ENCODE data around the gene AUTS2. TPM values are rescaled to one million over a fixed set of nuclear protein-coding genes. Genes with fewer than 3 reads are reported as not detected.

Gene AUTS2
- total and polyA plus RNA-seq, 9 of the 15 experiments (the other 6 are each of a cell fraction or from before 2014, with no cell fraction given): 0.58 TPM; not detected in 8

GRCh38 chr7:70189776-70190175 lies 591.5 kb downstream of the AUTS2 start:
- WGBS (ENCODE audit: insufficient coverage, low coverage, missing lambda C conversion rate): 1% methylated on average over 4 of the region's 4 CpGs
- TF ChIP-seq STAG1 (CRISPR knock-in tag; IDR thresholded peaks at IDR 0.05; ENCODE audit: borderline replicate concordance): no peak
- no peak for TF ChIP-seq IRF9 (tag; IDR thresholded peaks at IDR 0.05)
- TF ChIP-seq ZC3H8 (IDR thresholded peaks at IDR 0.05): no peak
- TF ChIP-seq SFPQ (IDR thresholded peaks at IDR 0.05; ENCODE audit: low read depth, low read length): no peak
- TF ChIP-seq CBX1 (IDR thresholded peaks at IDR 0.05; ENCODE audit: low read depth): no peak
- TF ChIP-seq FOXP4 (CRISPR knock-in tag; IDR thresholded peaks at IDR 0.05; ENCODE audit: borderline replicate concordance): no peak
- intact Hi-C loops (cut with micrococcal nuclease) (loop anchor here (10.0 kb wide), 1 partner anchor 505 kb away; no protein-coding TSS in a partner anchor), in situ Hi-C loops (cut with MboI) (no loop called here)
- H3K27me3 ChIP-seq (ENCODE audit: control insufficient read depth in 2 of 2, insufficient read depth in 2 of 2, low read length in 2 of 2): no peaks in the 10 kb centered on the region
- H3K36me3 ChIP-seq (ENCODE audit: control insufficient read depth, insufficient read depth, low read length): no peaks in the 10 kb centered on the region
- no peaks in the 10 kb centered on the region for H4K20me1 ChIP-seq (replicated peaks; ENCODE audit: control insufficient read depth, insufficient read depth, low read length)
- no peak for DNase-seq (ENCODE audit: extremely low read depth in 1 of 4, low spot score in 3 of 4)
- no peak for ATAC-seq
- H2AFZ ChIP-seq (ENCODE audit: low read depth, low read length): no peak overlapping the region
- ChIA-PET POLR2A (interaction anchor here (0.6 kb wide), 1 partner anchor 1605 kb away, joined by 3 read pairs; no protein-coding TSS in a partner anchor), CTCF (ENCODE audit: low intra/inter-chr PET ratio) (no interaction called here)
- H3K9me3 ChIP-seq (replicated peaks; ENCODE audit: control insufficient read depth, insufficient read depth, low read depth, low read length): no peaks in the 10 kb centered on the region
- no peak overlapping the region for H3K27ac ChIP-seq (ENCODE audit: extremely low read depth, low read depth, low read length)
- H3K4me1 ChIP-seq (replicated peaks in 1 of 2; ENCODE audit: control insufficient read depth in 2 of 2, insufficient read depth in 2 of 2, low read length in 2 of 2): no peaks in the 10 kb centered on the region
- no TSS peak for BruUV-seq (replicated peaks)
- H3K4me2 ChIP-seq (ENCODE audit: insufficient read depth, low read length): no peak overlapping the region
- H3K4me3 ChIP-seq: no peak overlapping the region
- FAIRE-seq: no peak
- no peak overlapping the region for H3K9ac ChIP-seq (ENCODE audit: insufficient read depth in 1 of 2, low read depth in 2 of 2, low read length in 2 of 2)
- no peaks in the 10 kb centered on the region for H3K9me1 ChIP-seq (ENCODE audit: control insufficient read depth, insufficient read depth, low read length)
- no peaks in the 10 kb centered on the region for H3K79me2 ChIP-seq (ENCODE audit: control insufficient read depth, insufficient read depth, low read length)
